Prostate gland (tissue), 2 donors: Measurements from ENCODE around the gene AGXT. TPM values are rescaled to one million over a fixed set of nuclear protein-coding genes. Genes with fewer than 3 reads are reported as not detected.
A peak's percentile ranks its signal among the peaks of the same experiment; 100 is the strongest.

Experiments
- DNase-seq: peaks from one replicate; pipeline ENCODE4 v3.0.0-alpha.2; 2019; ENCODE audit warnings: low spot score
- H3K27ac ChIP-seq, 2 donors: fragments of 200-600 bp; sonication (generic); 2 replicates each; pipeline ENCODE4 v1.5.1; 2017 to 2019
- H3K27me3 ChIP-seq: fragments of 200-600 bp; sonication (generic); replicated peaks from 2 replicates; pipeline ENCODE4 v1.5.1; 2019; ENCODE audit not compliant: insufficient read depth
- H3K36me3 ChIP-seq, 2 donors: fragments of 200-600 bp; sonication (generic); 1 replicate in 1 of 2; 2 replicates in 1 of 2; pipeline versions ENCODE4 v1.5.1 to v1.8.1; 2017 to 2019
- H3K4me1 ChIP-seq: fragments of 200-600 bp; sonication (generic); replicated peaks from 2 replicates; pipeline ENCODE4 v1.5.1; 2019
- H3K4me3 ChIP-seq, 2 donors: fragments of 200-600 bp; sonication (generic); 2 replicates each; pipeline ENCODE4 v1.5.1; 2017 to 2019
- H3K9me3 ChIP-seq: fragments of 200-600 bp; sonication (generic); 2 replicates; pipeline ENCODE4 v1.5.1; 2017
- POLR2A ChIP-seq: fragments of 450-650 bp; IDR thresholded peaks from one replicate; pipeline ENCODE4 v1.6.1; 2016; ENCODE audit warnings: antibody characterized with exemption, mild to moderate bottlenecking
- POLR2AphosphoS5 ChIP-seq: sonication (generic); formaldehyde crosslinking; IDR thresholded peaks from one replicate; pipeline ENCODE4 v1.6.1; 2017; ENCODE audit warnings: antibody characterized with exemption
- WGBS: methylation state at CpG from one replicate; pipeline ENCODE4 v1.1.5; 2018; 5-methylcytosine and 5-hydroxymethylcytosine counted together
- intact Hi-C: fragments of 100-400 bp; cut with DNase I; formaldehyde crosslinking; loops from one replicate; pipeline ENCODE4 v1.14.2; 2022
- total RNA-seq, 2 donors: library from RNA; depleted of rRNA; stranded (reverse); fragments of >200 nt; gene quantifications; one replicate each; pipeline ENCODE4 v1.1.0, GENCODE V29; 2016
- TF ChIP-seq, protein P1 (sequence below), 4 experiments: fragments of 200-600 bp in 2 of 4; fragments of 450-650 bp in 2 of 4; sonication (generic) in 2 of 4; IDR thresholded peaks; 1 replicate in 3 of 4; 2 replicates in 1 of 4; pipeline ENCODE4 v1.5.1; 2016 to 2019; ENCODE audit warnings: antibody characterized with exemption in 4 of 4, mild to moderate bottlenecking in 2 of 4, moderate library complexity in 2 of 4

AGXT gene
- total RNA-seq, 2 donors from 2014 or later: not detected

DNA sequence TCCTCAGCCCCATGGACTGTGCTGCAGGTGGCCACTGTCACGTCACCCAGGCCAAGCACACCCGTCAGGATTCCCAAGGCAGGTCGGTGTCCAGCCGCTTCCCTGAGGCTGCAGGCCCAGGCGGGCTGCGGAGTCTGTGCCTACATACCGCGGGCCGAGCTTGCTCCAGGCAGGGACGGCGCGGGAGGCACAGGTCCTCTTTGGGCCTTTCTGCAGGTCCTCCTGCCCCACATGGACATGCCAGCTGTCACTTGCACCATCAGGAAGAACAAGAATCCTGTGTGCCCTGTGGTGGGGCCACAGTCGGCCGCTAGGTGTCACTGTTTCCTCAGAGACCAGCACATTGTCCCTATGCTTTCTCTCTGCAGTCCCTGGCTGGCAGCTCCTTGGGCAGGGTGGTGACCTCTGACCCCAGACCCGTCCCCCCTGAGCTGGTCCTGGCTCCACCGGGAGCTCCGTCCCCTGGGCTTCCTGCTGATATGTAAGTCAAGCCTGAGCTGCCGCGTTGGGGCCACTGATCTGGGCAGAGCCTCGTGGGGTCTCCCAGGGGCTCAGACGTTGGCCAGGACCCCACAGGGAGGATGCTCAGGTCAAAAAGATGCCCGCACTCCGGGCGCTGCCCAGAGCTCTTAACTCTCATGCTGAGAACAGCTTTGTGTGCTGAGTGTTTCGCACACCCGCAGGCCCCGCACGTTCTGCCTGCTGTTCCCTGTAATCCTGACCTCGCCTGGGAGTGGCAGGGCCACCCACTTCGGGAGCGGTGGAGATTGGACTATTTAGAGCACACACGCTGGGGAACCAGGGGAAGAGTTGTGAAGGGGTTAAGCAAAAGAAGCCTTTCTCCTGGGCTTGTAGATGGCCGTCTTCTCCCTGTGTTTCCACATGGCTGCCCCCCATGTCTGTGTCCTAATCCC, 17.3 kb upstream of the AGXT start:
- no peaks in the 10 kb centered on the region for H3K9me3 ChIP-seq
- H3K27ac ChIP-seq: no peak overlapping the region
- H3K27me3 ChIP-seq: no peaks in the 10 kb centered on the region
- intact Hi-C loops: loop anchor here (5.0 kb wide), 1 partner anchor 806 kb away; no protein-coding TSS in a partner anchor
- no peak overlapping the region for H3K4me3 ChIP-seq
- WGBS: 40% methylated on average over 33 of the region's 33 CpGs
- DNase-seq: peak; percentile 85
- TF ChIP-seq POLR2A: no peak
- TF ChIP-seq POLR2AphosphoS5: peak; percentile 53
- TF ChIP-seq, protein P1, sequence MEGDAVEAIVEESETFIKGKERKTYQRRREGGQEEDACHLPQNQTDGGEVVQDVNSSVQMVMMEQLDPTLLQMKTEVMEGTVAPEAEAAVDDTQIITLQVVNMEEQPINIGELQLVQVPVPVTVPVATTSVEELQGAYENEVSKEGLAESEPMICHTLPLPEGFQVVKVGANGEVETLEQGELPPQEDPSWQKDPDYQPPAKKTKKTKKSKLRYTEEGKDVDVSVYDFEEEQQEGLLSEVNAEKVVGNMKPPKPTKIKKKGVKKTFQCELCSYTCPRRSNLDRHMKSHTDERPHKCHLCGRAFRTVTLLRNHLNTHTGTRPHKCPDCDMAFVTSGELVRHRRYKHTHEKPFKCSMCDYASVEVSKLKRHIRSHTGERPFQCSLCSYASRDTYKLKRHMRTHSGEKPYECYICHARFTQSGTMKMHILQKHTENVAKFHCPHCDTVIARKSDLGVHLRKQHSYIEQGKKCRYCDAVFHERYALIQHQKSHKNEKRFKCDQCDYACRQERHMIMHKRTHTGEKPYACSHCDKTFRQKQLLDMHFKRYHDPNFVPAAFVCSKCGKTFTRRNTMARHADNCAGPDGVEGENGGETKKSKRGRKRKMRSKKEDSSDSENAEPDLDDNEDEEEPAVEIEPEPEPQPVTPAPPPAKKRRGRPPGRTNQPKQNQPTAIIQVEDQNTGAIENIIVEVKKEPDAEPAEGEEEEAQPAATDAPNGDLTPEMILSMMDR (IDR thresholded peaks at IDR 0.05): peak; percentile 94 to 98 (median 95)
- H3K36me3 ChIP-seq: no peaks in the 10 kb centered on the region
- no peaks in the 10 kb centered on the region for H3K4me1 ChIP-seq

DNA sequence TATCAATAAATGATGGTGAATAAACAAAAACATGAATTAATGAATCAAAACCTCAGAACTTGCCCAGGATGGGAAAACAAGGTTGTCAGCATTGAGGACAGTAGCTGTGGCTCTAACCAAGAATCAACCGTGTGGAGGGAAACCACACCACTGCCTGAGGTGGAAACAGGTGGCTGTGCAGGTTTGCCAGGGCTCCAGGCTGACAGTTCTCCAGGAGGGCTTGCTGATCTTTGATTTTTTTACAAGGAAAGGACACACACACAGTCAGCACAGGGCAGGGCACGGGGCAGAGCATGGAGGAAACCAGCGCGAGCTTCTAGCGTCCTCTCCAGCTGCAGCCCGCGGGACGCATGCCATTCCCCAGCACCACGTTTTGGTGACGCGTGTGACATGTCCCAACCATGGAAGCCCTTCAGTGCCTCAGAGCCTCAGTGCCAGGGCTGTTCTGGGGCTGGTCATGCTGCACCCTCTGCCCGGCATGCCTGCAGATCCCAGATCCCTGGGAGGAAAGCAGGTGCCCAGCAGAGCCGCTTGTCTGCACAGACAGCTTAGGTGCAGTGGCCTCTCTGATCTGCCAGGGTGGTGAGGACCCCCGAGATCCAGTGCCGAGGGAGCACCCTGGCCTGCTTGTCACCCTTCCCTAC, 15.8 kb upstream of the AGXT start:
- no peak overlapping the region for H3K4me3 ChIP-seq
- intact Hi-C loops: loop anchor here (5.0 kb wide), 1 partner anchor 805 kb away; no protein-coding TSS in a partner anchor
- H3K36me3 ChIP-seq: no peaks in the 10 kb centered on the region
- H3K27ac ChIP-seq: no peak overlapping the region
- no peaks in the 10 kb centered on the region for H3K9me3 ChIP-seq
- H3K4me1 ChIP-seq: no peaks in the 10 kb centered on the region
- WGBS: 84% methylated on average over 15 of the region's 15 CpGs
- no peaks in the 10 kb centered on the region for H3K27me3 ChIP-seq
- no peak for DNase-seq
- TF ChIP-seq POLR2A (no peak), POLR2AphosphoS5 (no peak)
- TF ChIP-seq, protein P1 (IDR thresholded peaks at IDR 0.05): no peak

GRCh38 chr2:240855670-240856069, 13.0 kb upstream of the AGXT start:
- 93% methylated on average over 4 of the region's 8 CpGs for WGBS
- intact Hi-C loops: no loop called here
- Histone ChIP-seq H3K27me3 (no peaks in the 10 kb centered on the region), H3K9me3 (no peaks in the 10 kb centered on the region), H3K4me1 (no peaks in the 10 kb centered on the region), H3K27ac (no peak overlapping the region), H3K36me3 (no peaks in the 10 kb centered on the region), H3K4me3 (no peak overlapping the region)
- TF ChIP-seq POLR2A: no peak
- TF ChIP-seq, protein P1 (IDR thresholded peaks at IDR 0.05): no peak
- no peak for TF ChIP-seq POLR2AphosphoS5
- no peak for DNase-seq

DNA sequence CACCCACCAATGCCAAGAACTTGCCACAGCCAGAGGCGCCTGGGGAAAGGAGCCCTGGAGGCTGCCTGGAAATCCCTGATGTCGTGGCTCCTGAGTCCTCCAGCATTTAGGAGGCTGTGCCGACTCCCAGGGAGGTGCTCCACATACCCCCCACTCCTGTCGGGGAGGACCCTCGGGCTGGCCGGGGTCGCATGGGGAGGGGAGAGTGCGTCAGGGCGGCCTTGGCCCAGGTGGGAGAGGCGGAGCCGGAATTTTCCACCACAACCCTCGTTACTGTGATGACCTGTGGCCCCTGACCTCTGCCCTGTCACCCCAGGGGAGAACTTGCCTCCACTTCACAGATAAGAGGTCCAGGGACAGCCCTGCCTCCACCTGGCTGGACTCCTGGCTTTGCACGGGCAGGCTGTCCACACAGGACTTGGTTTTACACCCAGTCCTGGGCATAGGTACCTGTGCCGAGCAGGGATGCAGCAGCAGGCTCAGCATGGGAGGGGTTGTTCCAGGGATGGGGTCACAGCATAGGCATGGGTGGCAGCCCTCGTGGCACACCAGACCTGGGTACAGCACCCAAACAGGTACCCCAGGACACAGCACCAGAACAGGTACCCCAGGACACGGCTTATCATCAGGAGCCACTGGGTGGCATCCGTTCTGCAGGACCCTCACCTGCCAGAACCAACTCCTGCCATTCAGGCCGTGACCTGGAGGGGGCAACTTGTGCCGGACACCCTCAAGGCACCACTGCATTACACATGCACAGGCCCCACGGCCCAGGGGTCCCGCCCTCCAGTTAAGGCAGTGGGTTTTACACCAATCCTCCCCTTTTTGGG, 12.3 kb upstream of the AGXT start:
- DNase-seq: no peak
- no peak overlapping the region for H3K4me3 ChIP-seq
- no peaks in the 10 kb centered on the region for H3K36me3 ChIP-seq
- TF ChIP-seq, protein P1 (IDR thresholded peaks at IDR 0.05): no peak
- TF ChIP-seq POLR2AphosphoS5 (no peak), POLR2A (no peak)
- H3K4me1 ChIP-seq: no peaks in the 10 kb centered on the region
- intact Hi-C loops: no loop called here
- WGBS: 77% methylated on average over 20 of the region's 21 CpGs
- no peaks in the 10 kb centered on the region for H3K9me3 ChIP-seq
- no peaks in the 10 kb centered on the region for H3K27me3 ChIP-seq
- no peak overlapping the region for H3K27ac ChIP-seq
